HepG2 (cell line): Measurements from ENCODE around the gene LATS2.

Experiments used
- FOXP1 ChIP-seq, 2 experiments: fragments of 450-650 bp in 1 of 2; IDR thresholded peaks; 2 replicates each; pipeline ENCODE4 v1.6.1; 2017 to 2018; ENCODE audit warnings: antibody characterized with exemption in 1 of 2
- JUND ChIP-seq: sonication (generic); formaldehyde crosslinking; IDR thresholded peaks from 2 replicates; pipeline ENCODE4 v1.8.0; 2022; ENCODE audit warnings: mild to moderate bottlenecking, missing genetic modification reagents
- POLR2A ChIP-seq, 2 experiments: IDR thresholded peaks; 2 replicates each; pipeline ENCODE4 v1.6.1; 2011; ENCODE audit warnings: low read depth in 2 of 2, low read length in 2 of 2, mild to moderate bottlenecking in 1 of 2, moderate library complexity in 1 of 2; ENCODE audit not compliant: insufficient read depth in 1 of 2
- TF ChIP-seq, protein P1 (sequence below): sonication (generic); formaldehyde crosslinking; IDR thresholded peaks from 2 replicates; pipeline ENCODE4 v1.4.0; 2020; ENCODE audit warnings: missing genetic modification reagents

DNA sequence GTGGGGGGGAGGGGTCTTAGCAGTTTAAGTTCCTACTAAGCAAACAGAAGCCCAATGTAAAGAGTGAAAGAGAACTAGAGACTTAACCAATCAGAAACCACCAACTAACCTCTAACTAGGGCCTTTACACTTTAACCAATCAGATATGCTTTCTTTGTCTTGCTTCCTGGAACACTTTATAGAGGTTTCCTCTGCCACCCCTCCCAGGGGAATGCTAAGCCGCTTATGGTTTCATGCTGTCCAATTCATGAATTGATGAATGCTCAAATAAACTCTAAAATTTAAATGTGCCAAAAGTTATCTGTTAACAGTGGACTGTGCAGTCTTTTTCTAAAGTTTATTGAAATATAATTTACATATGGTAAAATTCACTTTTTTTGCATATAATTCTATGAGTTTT lies 33.9 kb upstream of the LATS2 start:
- TF ChIP-seq, protein P1, sequence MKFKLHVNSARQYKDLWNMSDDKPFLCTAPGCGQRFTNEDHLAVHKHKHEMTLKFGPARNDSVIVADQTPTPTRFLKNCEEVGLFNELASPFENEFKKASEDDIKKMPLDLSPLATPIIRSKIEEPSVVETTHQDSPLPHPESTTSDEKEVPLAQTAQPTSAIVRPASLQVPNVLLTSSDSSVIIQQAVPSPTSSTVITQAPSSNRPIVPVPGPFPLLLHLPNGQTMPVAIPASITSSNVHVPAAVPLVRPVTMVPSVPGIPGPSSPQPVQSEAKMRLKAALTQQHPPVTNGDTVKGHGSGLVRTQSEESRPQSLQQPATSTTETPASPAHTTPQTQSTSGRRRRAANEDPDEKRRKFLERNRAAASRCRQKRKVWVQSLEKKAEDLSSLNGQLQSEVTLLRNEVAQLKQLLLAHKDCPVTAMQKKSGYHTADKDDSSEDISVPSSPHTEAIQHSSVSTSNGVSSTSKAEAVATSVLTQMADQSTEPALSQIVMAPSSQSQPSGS: no peak
- no peak for TF ChIP-seq JUND
- no peak for TF ChIP-seq FOXP1 (IDR thresholded peaks at IDR 0.05)
- no peak for TF ChIP-seq FOXP1 (CRISPR knock-in tag; IDR thresholded peaks at IDR 0.05)
- no peak for TF ChIP-seq POLR2A (IDR thresholded peaks at IDR 0.05; ENCODE audit: insufficient read depth in 1 of 2, low read depth in 2 of 2, low read length in 2 of 2)
